ENCODE results near the gene ARHGAP31. TPM values are rescaled to one million over a fixed set of nuclear protein-coding genes. Genes with fewer than 3 reads are reported as not detected.

Gene ARHGAP31
- total and polyA plus RNA-seq, 4 donors = 0.99 to 4.6 (median 2.6) TPM

DNA sequence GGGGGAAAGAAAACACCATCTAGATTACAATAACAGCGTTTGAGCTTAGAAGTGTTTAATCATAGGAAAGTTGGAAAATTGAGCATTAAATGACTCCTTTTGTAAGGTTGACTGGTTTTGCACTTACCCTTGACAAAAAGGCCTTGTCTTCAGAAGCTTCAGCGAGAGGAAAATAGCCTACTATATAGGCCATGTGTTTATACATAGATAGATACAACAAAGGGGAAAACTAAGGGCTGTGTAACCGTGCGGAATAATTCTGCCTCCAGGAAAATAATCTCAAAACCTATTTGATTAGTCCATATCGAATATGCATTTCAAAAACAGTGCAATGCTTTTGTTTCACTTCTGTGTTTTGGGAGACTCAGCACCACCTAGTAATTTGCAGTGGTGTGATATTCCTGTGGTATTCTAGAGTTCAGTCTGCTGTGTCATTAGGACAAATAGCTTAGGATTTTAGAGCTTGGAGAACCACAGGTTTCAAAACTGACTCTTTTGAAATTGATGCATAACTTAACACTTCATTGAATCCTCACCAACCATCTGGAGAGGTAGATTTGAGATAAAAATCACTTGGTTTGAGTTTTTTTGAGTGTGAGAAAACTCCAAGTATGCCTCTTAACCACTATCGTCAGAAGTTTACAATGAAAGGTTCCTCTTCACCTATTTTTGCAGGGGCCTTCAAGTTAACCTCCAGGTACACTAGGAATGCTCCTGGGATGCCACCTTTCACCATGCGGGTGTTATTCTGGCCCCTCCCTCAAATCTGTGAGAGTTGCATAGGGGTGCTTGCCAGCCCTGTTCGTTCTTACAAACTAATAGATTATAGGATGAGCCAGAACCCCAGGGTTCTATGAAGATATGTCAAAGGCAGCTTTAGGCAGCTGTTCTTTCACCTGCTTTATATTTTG is 1.9 kb downstream of the ARHGAP31 start:
- Histone ChIP-seq H3K9me3 (ENCODE audit: control insufficient read depth in 4 of 4, low read length in 3 of 4) (no peaks in the 10 kb centered on the region), H3K27me3 (ENCODE audit: control insufficient read depth in 4 of 4, insufficient read depth in 4 of 4, low read length in 3 of 4) (no peaks in the 10 kb centered on the region), H3K27ac (ENCODE audit: low read depth in 1 of 2, low read length in 2 of 2) (no peak overlapping the region), H3K4me3 (ENCODE audit: low read depth in 1 of 3, low read length in 3 of 3) (peak overlapping the region in 2 of 3 donors; percentile 6 to 61), H3K4me1 (ENCODE audit: control insufficient read depth in 4 of 4, insufficient read depth in 4 of 4, low read length in 3 of 4) (peaks cover 0 to 18% (median 9%) of the 10 kb centered on the region in 4 donors), H3K9ac (ENCODE audit: low read depth in 1 of 2, low read length in 2 of 2) (no peak overlapping the region), H3K36me3 (ENCODE audit: control insufficient read depth in 4 of 4, insufficient read depth in 3 of 4, low read depth in 1 of 4, low read length in 3 of 4) (no peaks in the 10 kb centered on the region)
- 75% methylated on average over 8 of the region's 8 CpGs for WGBS
- TF ChIP-seq RAD21 (IDR thresholded peaks at IDR 0.05) (no peak), HNF4G (IDR thresholded peaks at IDR 0.05) (no peak), FOXA2 (IDR thresholded peaks at IDR 0.05) (no peak), GABPA (IDR thresholded peaks at IDR 0.05 in 1 of 2, conservative IDR thresholded peaks at IDR 0.05 in 1 of 2) (no peak), NR2F2 (IDR thresholded peaks at IDR 0.05) (no peak), YY1 (IDR thresholded peaks at IDR 0.05) (no peak), REST (IDR thresholded peaks at IDR 0.05) (no peak), TAF1 (conservative IDR thresholded peaks at IDR 0.05) (no peak), HNF4A (conservative IDR thresholded peaks at IDR 0.05) (no peak)
- TF ChIP-seq, protein P1, sequence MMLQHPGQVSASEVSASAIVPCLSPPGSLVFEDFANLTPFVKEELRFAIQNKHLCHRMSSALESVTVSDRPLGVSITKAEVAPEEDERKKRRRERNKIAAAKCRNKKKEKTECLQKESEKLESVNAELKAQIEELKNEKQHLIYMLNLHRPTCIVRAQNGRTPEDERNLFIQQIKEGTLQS (IDR thresholded peaks at IDR 0.05) = no peak
- TF ChIP-seq, protein P2, sequence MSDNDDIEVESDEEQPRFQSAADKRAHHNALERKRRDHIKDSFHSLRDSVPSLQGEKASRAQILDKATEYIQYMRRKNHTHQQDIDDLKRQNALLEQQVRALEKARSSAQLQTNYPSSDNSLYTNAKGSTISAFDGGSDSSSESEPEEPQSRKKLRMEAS (IDR thresholded peaks at IDR 0.05) = no peak
- TF ChIP-seq, protein P3, sequence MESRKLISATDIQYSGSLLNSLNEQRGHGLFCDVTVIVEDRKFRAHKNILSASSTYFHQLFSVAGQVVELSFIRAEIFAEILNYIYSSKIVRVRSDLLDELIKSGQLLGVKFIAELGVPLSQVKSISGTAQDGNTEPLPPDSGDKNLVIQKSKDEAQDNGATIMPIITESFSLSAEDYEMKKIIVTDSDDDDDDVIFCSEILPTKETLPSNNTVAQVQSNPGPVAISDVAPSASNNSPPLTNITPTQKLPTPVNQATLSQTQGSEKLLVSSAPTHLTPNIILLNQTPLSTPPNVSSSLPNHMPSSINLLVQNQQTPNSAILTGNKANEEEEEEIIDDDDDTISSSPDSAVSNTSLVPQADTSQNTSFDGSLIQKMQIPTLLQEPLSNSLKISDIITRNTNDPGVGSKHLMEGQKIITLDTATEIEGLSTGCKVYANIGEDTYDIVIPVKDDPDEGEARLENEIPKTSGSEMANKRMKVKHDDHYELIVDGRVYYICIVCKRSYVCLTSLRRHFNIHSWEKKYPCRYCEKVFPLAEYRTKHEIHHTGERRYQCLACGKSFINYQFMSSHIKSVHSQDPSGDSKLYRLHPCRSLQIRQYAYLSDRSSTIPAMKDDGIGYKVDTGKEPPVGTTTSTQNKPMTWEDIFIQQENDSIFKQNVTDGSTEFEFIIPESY (IDR thresholded peaks at IDR 0.05) = no peak
- no peak for DNase-seq (ENCODE audit: low spot score)

- H3K27me3 ChIP-seq (ENCODE audit: control insufficient read depth in 4 of 4, insufficient read depth in 4 of 4, low read length in 3 of 4) = no peaks in the 10 kb centered on the region
- peaks cover 0 to 18% (median 9%) of the 10 kb centered on the region in 4 donors for H3K4me1 ChIP-seq (ENCODE audit: control insufficient read depth in 4 of 4, insufficient read depth in 4 of 4, low read length in 3 of 4)
- no peaks in the 10 kb centered on the region for H3K36me3 ChIP-seq (ENCODE audit: control insufficient read depth in 4 of 4, insufficient read depth in 3 of 4, low read depth in 1 of 4, low read length in 3 of 4)
- H3K9me3 ChIP-seq (ENCODE audit: control insufficient read depth in 4 of 4, low read length in 3 of 4) = no peaks in the 10 kb centered on the region
- peak overlapping the region in 1 of 3 donors; percentile 61 for H3K4me3 ChIP-seq (ENCODE audit: low read depth in 1 of 3, low read length in 3 of 3)
- TF ChIP-seq EGR1 (IDR thresholded peaks at IDR 0.05; ENCODE audit: low read depth in 2 of 2) (no peak), TAF1 (conservative IDR thresholded peaks at IDR 0.05) (no peak), HNF4A (conservative IDR thresholded peaks at IDR 0.05) (no peak), HNF4G (IDR thresholded peaks at IDR 0.05) (no peak)
- DNase-seq (ENCODE audit: low spot score) = no peak
- WGBS = 82% methylated on average over 4 of the region's 4 CpGs
- no peak overlapping the region for H3K27ac ChIP-seq (ENCODE audit: low read depth in 1 of 2, low read length in 2 of 2)
- no peak overlapping the region for H3K9ac ChIP-seq (ENCODE audit: low read depth in 1 of 2, low read length in 2 of 2)
These were observed 2.5 kb downstream of the ARHGAP31 start for GRCh38 chr3:119296727-119297122.
